SK-N-MC (cell line): ENCODE data around the gene SLC6A9.
A peak's percentile ranks its signal among the peaks of the same experiment; 100 is the strongest.

Experiments used
- FOXP2 ChIP-seq: optimal IDR thresholded peaks from 2 replicates; pipeline ENCODE3; 2011; ENCODE audit warnings: mild to moderate bottlenecking, moderate library complexity; ENCODE audit not compliant: insufficient read depth; ENCODE audit errors: extremely low read length, control extremely low read depth
- POLR2AphosphoS5 ChIP-seq: IDR thresholded peaks from 2 replicates; pipeline ENCODE4 v1.6.1; 2012; ENCODE audit warnings: mild to moderate bottlenecking, low read depth, low read length, borderline replicate concordance

- peak; percentile 62 for TF ChIP-seq POLR2AphosphoS5
- TF ChIP-seq FOXP2 = no peak
These were observed 1.2 kb downstream of the SLC6A9 start for GRCh38 chr1:44029911-44030604.
